ENCODE results near the gene FNDC5.

The FNDC5 gene

DNA sequence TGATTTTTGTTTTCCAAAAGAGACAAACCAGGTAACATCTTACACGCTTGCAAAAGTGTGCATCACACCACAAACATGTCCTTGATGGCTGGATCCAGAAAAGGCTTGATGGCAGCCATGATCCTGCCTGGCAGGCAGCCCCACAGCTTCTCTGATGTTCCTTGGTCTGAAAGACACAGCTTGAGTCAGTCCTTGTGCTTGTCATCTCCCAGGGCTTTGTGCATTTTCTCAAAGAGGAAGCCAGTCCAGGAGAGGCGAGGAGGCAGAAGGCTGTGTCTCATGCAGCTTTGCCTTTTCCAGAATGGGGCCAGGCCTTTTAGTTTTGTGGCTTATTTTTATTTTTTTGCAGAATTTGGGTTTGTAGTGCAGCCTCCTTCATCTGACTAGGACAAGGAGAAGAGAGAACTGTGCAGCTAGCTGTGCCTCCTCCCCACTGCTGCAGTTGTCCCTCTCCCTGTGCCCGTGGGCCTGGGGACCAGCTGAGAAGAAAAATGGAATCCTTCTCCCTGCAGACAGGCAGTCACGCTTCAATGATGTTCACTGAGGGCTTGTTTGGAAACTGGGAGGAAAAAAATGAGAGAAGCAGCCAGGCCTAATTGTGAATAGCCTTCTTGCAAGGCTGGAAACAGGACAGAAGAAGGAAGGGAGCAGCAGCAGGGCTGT lies 7.4 kb downstream of the FNDC5 start:
- FAIRE-seq: no peak
- no peak for DNase-seq (ENCODE audit: insufficient read length, low spot score)
- no peak for TF ChIP-seq CTCF (IDR thresholded peaks at IDR 0.05; ENCODE audit: insufficient read depth, missing control alignments)

GRCh38 chr1:32861904-32862695 lies 8.6 kb downstream of the FNDC5 start:
- DNase-seq (ENCODE audit: insufficient read length, low spot score) (no peak), FAIRE-seq (no peak)
- no peak for TF ChIP-seq CTCF (IDR thresholded peaks at IDR 0.05; ENCODE audit: insufficient read depth, missing control alignments)

GRCh38 chr1:32860566-32860965 lies 10.1 kb downstream of the FNDC5 start:
- DNase-seq (ENCODE audit: insufficient read length, low spot score) (no peak), FAIRE-seq (no peak)
- TF ChIP-seq CTCF (IDR thresholded peaks at IDR 0.05; ENCODE audit: insufficient read depth, missing control alignments): no peak

DNA sequence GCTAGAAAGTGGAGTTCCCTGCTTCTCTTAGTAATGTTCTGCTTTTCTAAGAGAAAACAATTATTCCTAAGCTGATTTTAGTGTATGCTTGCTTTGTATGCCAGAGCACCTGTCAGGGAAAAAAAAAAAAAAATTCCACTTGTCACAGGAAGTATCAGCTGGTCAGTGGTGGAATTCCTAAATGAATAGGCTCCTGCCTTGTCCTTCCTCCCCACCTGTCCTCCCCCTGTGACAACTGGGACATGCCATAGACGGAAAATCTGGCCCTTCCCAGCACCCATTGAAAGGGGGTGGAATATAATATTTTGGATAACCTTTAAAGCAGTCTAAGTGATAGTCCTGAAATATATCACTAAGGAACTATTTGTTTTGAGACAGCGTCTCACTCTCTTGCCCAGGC lies 10.8 kb downstream of the FNDC5 start:
- no peak for TF ChIP-seq CTCF (IDR thresholded peaks at IDR 0.05; ENCODE audit: insufficient read depth, missing control alignments)
- FAIRE-seq (no peak), DNase-seq (ENCODE audit: insufficient read length, low spot score) (no peak)

DNA sequence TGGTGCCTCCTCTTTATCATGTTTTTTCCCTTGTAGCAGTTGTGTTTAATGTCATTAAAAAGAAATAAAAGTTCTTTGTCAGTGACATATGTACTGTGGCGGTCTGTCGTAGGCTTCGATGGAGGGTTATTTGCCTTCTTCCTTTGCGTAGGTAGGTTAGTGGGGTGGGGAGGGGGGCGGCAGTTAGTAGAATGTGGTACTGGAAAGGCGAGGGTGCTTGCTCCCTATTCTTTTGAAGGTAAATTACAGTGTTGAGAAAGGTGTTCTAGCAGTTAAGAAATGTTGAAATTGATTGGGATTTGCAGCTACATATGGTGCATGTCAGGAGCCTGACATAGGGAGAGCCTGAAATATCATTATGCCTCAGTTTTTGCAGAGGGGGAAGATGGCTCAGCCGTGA lies 11.9 kb downstream of the FNDC5 start:
- DNase-seq (ENCODE audit: insufficient read length, low spot score): no peak
- no peak for TF ChIP-seq CTCF (IDR thresholded peaks at IDR 0.05; ENCODE audit: insufficient read depth, missing control alignments)
- no peak for FAIRE-seq

GRCh38 chr1:32858136-32858535 lies 12.6 kb downstream of the FNDC5 start:
- DNase-seq (ENCODE audit: insufficient read length, low spot score): no peak

More at GRCh38 chr1:32858136-32858535, 12.6 kb downstream of the FNDC5 start:
- no peak for FAIRE-seq
- TF ChIP-seq CTCF (IDR thresholded peaks at IDR 0.05; ENCODE audit: insufficient read depth, missing control alignments): no peak

Measured in D721Med (cell line).